Measurements from ENCODE around the gene PPP1R15B.

DNA sequence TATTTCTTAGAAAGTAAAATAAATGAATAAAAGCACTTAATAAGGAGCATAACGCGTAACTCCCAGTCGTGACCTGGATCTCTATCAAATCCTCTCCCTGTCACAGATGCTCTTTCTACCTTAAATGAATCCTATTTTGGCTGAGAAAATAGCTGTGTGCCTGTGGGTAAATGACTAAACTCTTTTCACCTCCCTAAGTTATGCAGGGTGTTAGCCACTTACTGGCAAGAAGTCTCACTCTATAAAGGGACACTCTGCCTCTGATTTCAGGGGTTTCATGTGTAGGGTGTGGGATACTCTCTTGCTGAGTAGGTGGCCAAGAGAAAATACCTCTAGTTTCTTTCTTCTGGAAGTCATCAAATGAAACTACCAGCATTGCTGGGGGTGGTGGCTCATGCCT, 24.3 kb upstream of the PPP1R15B start:
- no peak for TF ChIP-seq CTCF (IDR thresholded peaks at IDR 0.05)
- no peak for TF ChIP-seq POLR2A (IDR thresholded peaks at IDR 0.05)

Data from heart left ventricle (tissue), 13 donors.